GM19351 (cell line): Measurements from ENCODE around the gene TWF2.

ENCODE experiments used
- ATAC-seq: cut with Tn5 transposase; IDR thresholded peaks from one replicate; pipeline ENCODE4 v1.9.1; 2021; ENCODE audit warnings: mild to moderate bottlenecking, moderate library complexity; ENCODE audit not compliant: unreplicated experiment

TWF2 gene

GRCh38 chr3:52184690-52185089 lies 54.3 kb downstream of the TWF2 start:
- no peak for ATAC-seq

- no peak for ATAC-seq
These were observed 55.0 kb downstream of the TWF2 start for GRCh38 chr3:52183786-52184445.

- no peak for ATAC-seq
These were observed 56.3 kb downstream of the TWF2 start for GRCh38 chr3:52182691-52183090.

GRCh38 chr3:52182196-52182595 lies 56.8 kb downstream of the TWF2 start:
- no peak for ATAC-seq

GRCh38 chr3:52181543-52181942 lies 57.4 kb downstream of the TWF2 start:
- ATAC-seq: no peak
